K562 (cell line): Measurements from ENCODE around the gene ORMDL3. TPM values are rescaled to one million over a fixed set of nuclear protein-coding genes. Genes with fewer than 3 reads are reported as not detected.

Experiments
- ATF7 ChIP-seq: fragments of 450-650 bp; IDR thresholded peaks from 2 replicates; pipeline ENCODE4 v1.7.1; 2014; ENCODE audit warnings: mild to moderate bottlenecking, moderate library complexity
- DDX20 ChIP-seq: fragments of 450-650 bp; IDR thresholded peaks from 2 replicates; pipeline ENCODE4 v1.6.1; 2016; ENCODE audit warnings: missing genetic modification characterization, low read depth, mild to moderate bottlenecking, missing compliant biosample characterization, moderate library complexity
- ELF2 ChIP-seq: fragments of 250-450 bp; sonication (Bioruptor Pico); IDR thresholded peaks from 2 replicates; pipeline ENCODE4 v1.5.0; 2021; ENCODE audit warnings: mild to moderate bottlenecking
- GATAD2A ChIP-seq: fragments of 450-650 bp; IDR thresholded peaks from 2 replicates; pipeline ENCODE4 v1.6.1; 2017
- HEY1 ChIP-seq: fragments of 250-450 bp; sonication (Bioruptor Pico); IDR thresholded peaks from 2 replicates; pipeline ENCODE4 v1.5.0; 2020; ENCODE audit warnings: mild to moderate bottlenecking, moderate library complexity, borderline replicate concordance
- IFI16 ChIP-seq: fragments of 250-450 bp; sonication (Bioruptor Pico); IDR thresholded peaks from 2 replicates; pipeline ENCODE4 v2.1.2; 2022; ENCODE audit warnings: mild to moderate bottlenecking, inconsistent platforms
- ILK ChIP-seq: fragments of 450-650 bp; IDR thresholded peaks from 2 replicates; pipeline ENCODE4 v1.6.1; 2016; ENCODE audit warnings: missing genetic modification characterization, low read depth, mild to moderate bottlenecking, missing compliant biosample characterization, moderate library complexity, borderline replicate concordance
- KAT7 ChIP-seq: sonication (generic); formaldehyde crosslinking; IDR thresholded peaks from 2 replicates; pipeline ENCODE4 v1.8.0; 2022; ENCODE audit warnings: missing genetic modification reagents, mild to moderate bottlenecking, borderline replicate concordance
- KDM4B ChIP-seq, 2 experiments: fragments of 450-650 bp in 1 of 2; sonication (generic) in 1 of 2; IDR thresholded peaks; 2 replicates each; pipeline ENCODE4 v1.6.1; 2016 to 2017; ENCODE audit warnings: borderline replicate concordance in 2 of 2, antibody characterized with exemption in 1 of 2, low read depth in 1 of 2, mild to moderate bottlenecking in 1 of 2
- KLF10 ChIP-seq: fragments of 250-450 bp; sonication (Bioruptor Pico); IDR thresholded peaks from 2 replicates; pipeline ENCODE4 v1.6.1; 2021; ENCODE audit warnings: matching md5 sums
- KLF13 ChIP-seq: fragments of 450-650 bp; IDR thresholded peaks from 2 replicates; pipeline ENCODE4 v1.6.1; 2016; ENCODE audit warnings: missing genetic modification characterization, low read depth, mild to moderate bottlenecking, missing compliant biosample characterization, moderate library complexity, borderline replicate concordance
- MITF ChIP-seq: IDR thresholded peaks from 2 replicates; pipeline ENCODE4 v1.6.1; 2014; ENCODE audit warnings: antibody characterized with exemption
- NCOA1 ChIP-seq: fragments of 450-650 bp; IDR thresholded peaks from 2 replicates; pipeline ENCODE4 v1.6.1; 2016; ENCODE audit warnings: low read depth
- NFYB ChIP-seq: IDR thresholded peaks from 2 replicates; pipeline ENCODE4 v1.6.1; 2011; ENCODE audit warnings: mild to moderate bottlenecking, moderate library complexity; ENCODE audit not compliant: insufficient read length; ENCODE audit errors: extremely low read depth
- NR3C1 ChIP-seq: sonication (generic); formaldehyde crosslinking; IDR thresholded peaks from 2 replicates; pipeline ENCODE4 v1.8.1; 2022; ENCODE audit warnings: missing genetic modification reagents
- PYGO2 ChIP-seq: fragments of 450-650 bp; IDR thresholded peaks from 2 replicates; pipeline ENCODE4 v1.6.1; 2016; ENCODE audit warnings: mild to moderate bottlenecking, missing genetic modification characterization, moderate library complexity, missing compliant biosample characterization
- SIN3A ChIP-seq, 2 experiments: fragments of 150-350 bp in 1 of 2; IDR thresholded peaks; 2 replicates each; pipeline ENCODE4 v1.6.1; 2011 to 2016; ENCODE audit warnings: borderline replicate concordance in 2 of 2, low read depth in 2 of 2, low read length in 2 of 2, mild to moderate bottlenecking in 2 of 2, moderate library complexity in 2 of 2; ENCODE audit not compliant: control insufficient read depth in 1 of 2
- SMAD3 ChIP-seq: fragments of 450-650 bp; formaldehyde crosslinking; conservative IDR thresholded peaks from 2 replicates; pipeline ENCODE4 v1.4.0; 2020; ENCODE audit warnings: mild to moderate bottlenecking
- SNRNP70 ChIP-seq: fragments of 200-400 bp; formaldehyde crosslinking; optimal IDR thresholded peaks from 2 replicates; pipeline ENCODE3; 2017; ENCODE audit warnings: low read depth, low read length
- STAT6 ChIP-seq: sonication (generic); formaldehyde crosslinking; IDR thresholded peaks from 2 replicates; pipeline ENCODE4 v1.8.1; 2023; ENCODE audit warnings: mild to moderate bottlenecking, missing genetic modification reagents
- WHSC1 ChIP-seq: IDR thresholded peaks from one replicate; pipeline ENCODE4 v1.6.1; 2012; ENCODE audit warnings: low read length, control low read depth, inconsistent platforms
- ZFP91 ChIP-seq: sonication (generic); formaldehyde crosslinking; IDR thresholded peaks from 2 replicates; pipeline ENCODE4 v1.8.0; 2022; ENCODE audit warnings: mild to moderate bottlenecking, missing genetic modification reagents
- ZKSCAN3 ChIP-seq: fragments of 250-450 bp; sonication (Bioruptor Pico); IDR thresholded peaks from 2 replicates; pipeline ENCODE4 v1.4.0; 2020
- ZNF445 ChIP-seq: fragments of 250-450 bp; sonication (Bioruptor Pico); IDR thresholded peaks from 2 replicates; pipeline ENCODE4 v1.4.0; 2020; ENCODE audit warnings: low read depth, mild to moderate bottlenecking, moderate library complexity
- ZNF76 ChIP-seq: fragments of 250-450 bp; sonication (Bioruptor Pico); IDR thresholded peaks from 2 replicates; pipeline ENCODE4 v1.4.0; 2020; ENCODE audit warnings: mild to moderate bottlenecking, moderate library complexity, borderline replicate concordance
- polyA plus RNA-seq, 8 experiments: library from polyadenylated mRNA; depleted of rRNA in 4 of 8; stranded (reverse) in 5 of 8; unstranded in 3 of 8; fragments of >200 nt; fragmentation: Nextera tagmentation in 2 of 8; fragmentation: Illumina TruSeq in 1 of 8; extraction: Ambion mirVana in 2 of 8; extraction: Trizol in 1 of 8; gene quantifications; 2 replicates each; pipeline versions ENCODE4 v1.2.1 to v1.2.3, GENCODE V29; 2011 to 2014; ENCODE audit warnings: inconsistent platforms in 1 of 8, missing spikeins in 1 of 8
- total RNA-seq, 7 experiments: library from RNA; depleted of rRNA in 6 of 7; stranded (reverse); fragments of >200 nt in 6 of 7; fragmentation: Illumina TruSeq in 2 of 7; extraction: Trizol in 2 of 7; gene quantifications; 2 replicates each; pipeline versions ENCODE4 v1.2.1 to v1.2.3, GENCODE V29; 2011 to 2021; ENCODE audit warnings: low replicate concordance in 1 of 7

ORMDL3 gene
- total and polyA plus RNA-seq, 9 of the 15 experiments (the other 6 are each of a cell fraction or from before 2014, with no cell fraction given): 2.7 to 57.4 (median 27.1) TPM

DNA sequence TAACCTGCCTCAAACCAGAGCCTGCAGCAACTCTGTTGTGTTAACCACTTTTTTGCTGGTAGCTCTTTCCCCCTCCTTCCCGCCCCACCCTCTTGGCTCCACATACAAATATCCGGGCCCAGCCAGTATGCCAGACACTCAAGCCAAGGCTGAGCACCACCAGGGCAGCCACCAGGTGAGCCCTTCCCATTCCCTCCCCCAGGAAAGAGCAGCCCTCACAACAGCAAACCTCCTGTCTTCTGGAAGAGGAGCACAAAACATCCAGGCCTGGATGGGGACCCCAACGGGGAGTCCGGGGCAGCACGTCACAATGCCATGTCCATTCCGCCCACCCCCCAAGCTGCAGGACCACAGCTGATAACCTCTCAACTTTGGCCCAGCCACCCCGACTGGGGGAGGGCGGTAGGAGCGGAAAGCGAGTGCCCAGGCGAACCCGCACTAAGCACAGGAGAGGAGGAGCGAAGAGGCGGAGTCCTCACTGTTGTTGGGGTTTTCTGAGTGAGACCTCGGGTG, 757 bp downstream of the ORMDL3 start (continued):
- TF ChIP-seq DDX20 (no peak), ILK (no peak), GATAD2A (0 out of 2 replicates have a peak, but pooled peaks have one; percentile 24), ZKSCAN3 (no peak), HEY1 (CRISPR knock-in tag) (no peak), KAT7 (no peak), KDM4B (IDR thresholded peaks at IDR 0.05; ENCODE audit: borderline replicate concordance in 2 of 2, low read depth in 1 of 2) (no peak), SMAD3 (CRISPR knock-in tag) (no peak), SIN3A (IDR thresholded peaks at IDR 0.05; ENCODE audit: borderline replicate concordance in 2 of 2, control insufficient read depth in 1 of 2, low read depth in 2 of 2, low read length in 2 of 2) (peak in 1 of 2 experiments; percentile 32; a peak in 1 of 4 replicates), NFYB (no peak), ATF7 (no peak), ZNF445 (CRISPR knock-in tag) (no peak), KLF10 (no peak), ZFP91 (CRISPR knock-in tag) (no peak), NCOA1 (0 out of 2 replicates have a peak, but pooled peaks have one; percentile 1), WHSC1 (no peak), ELF2 (CRISPR knock-in tag) (no peak), PYGO2 (no peak), NR3C1 (CRISPR knock-in tag) (no peak), IFI16 (CRISPR knock-in tag) (no peak), STAT6 (CRISPR knock-in tag) (no peak), MITF (no peak), ZNF76 (CRISPR knock-in tag) (no peak), KLF13 (tag) (no peak), SNRNP70 (no peak)
